Gastroesophageal sphincter (tissue), 3 donors: Measurements from ENCODE around the gene PARD3B.

Experiments
- CTCF ChIP-seq, 4 experiments: fragments of 200-600 bp in 2 of 4; fragments of 450-650 bp in 2 of 4; sonication (generic) in 1 of 4; IDR thresholded peaks; one replicate each; pipeline ENCODE4 v1.5.1; 2017 to 2019; ENCODE audit warnings: antibody characterized with exemption in 4 of 4, mild to moderate bottlenecking in 2 of 4, moderate library complexity in 2 of 4
- EP300 ChIP-seq: sonication (generic); formaldehyde crosslinking; IDR thresholded peaks from one replicate; pipeline ENCODE4 v1.6.1; 2017; ENCODE audit warnings: antibody characterized with exemption, mild to moderate bottlenecking
- POLR2A ChIP-seq, 2 donors: fragments of 450-650 bp; IDR thresholded peaks; one replicate each; pipeline ENCODE4 v1.6.1; 2017; ENCODE audit warnings: antibody characterized with exemption in 2 of 2, mild to moderate bottlenecking in 2 of 2, moderate library complexity in 1 of 2

- TF ChIP-seq CTCF (IDR thresholded peaks at IDR 0.05) (no peak), POLR2A (IDR thresholded peaks at IDR 0.05) (no peak), EP300 (no peak)
These were observed 364.5 kb downstream of the PARD3B start for GRCh38 chr2:204909791-204910190.
